GM19238 (cell line): ENCODE measurements around the gene OGFR.

Experiments
- DNase-seq: peaks from one replicate; pipeline ENCODE4 v3.0.0; 2011; ENCODE audit warnings: low spot score; ENCODE audit not compliant: insufficient read length

OGFR gene

DNA sequence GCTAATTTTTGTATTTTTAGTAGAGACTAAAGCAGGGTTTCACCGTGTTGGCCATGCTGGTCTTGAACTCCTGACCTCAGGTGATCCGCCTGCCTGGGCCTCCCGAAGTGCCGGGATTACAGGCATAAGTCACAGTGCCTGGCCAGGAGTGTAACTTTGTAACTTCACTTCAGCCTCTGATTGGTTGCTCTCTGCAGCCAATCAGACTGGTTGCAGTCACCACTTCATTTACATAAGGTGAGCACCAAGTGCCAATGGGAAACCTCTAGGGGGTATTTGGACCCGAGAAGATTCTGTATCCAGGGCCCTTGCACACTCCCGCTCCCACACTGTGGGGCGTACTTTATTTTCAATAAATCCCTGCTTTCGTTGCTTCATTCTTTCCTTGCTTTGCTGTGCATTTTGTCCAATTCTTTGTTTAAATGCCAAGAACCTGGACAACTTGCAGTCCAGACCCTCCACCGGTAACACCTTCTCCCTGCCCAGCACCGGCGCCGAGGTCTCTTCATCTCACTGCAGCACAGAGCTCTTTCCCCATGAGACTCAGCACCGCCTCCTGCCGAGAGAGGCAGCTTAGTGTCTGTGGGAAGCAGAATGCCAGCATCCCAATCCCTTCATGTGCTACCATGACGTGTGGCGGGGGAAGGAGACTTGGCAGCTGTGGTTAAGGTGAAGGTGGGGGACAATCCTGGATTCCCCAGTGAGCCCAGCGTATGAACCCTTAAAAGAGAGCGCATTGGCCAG is 22.3 kb upstream of the OGFR start:
- no peak for DNase-seq

DNA sequence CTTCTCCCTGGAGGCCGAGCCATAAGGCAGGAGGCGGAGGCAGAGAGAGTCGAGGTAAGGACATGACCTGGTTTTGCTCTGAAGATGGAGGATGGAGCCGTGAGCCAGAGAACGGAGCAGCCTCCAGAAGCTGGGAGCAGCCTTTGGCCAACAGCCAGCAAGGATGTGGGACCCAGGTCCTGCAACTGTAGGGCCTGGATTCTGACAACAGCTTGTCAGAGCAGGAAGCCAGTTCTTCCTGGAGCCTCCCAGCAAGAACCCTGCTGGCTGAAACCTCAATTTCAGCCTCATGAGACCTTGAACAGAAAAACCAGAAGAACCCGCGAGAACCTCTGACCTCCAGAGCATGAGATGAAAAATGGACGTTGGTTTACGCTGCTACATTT is 21.7 kb upstream of the OGFR start:
- no peak for DNase-seq

GRCh38 chr20:62784497-62784896 is 20.1 kb upstream of the OGFR start:
- no peak for DNase-seq

DNA sequence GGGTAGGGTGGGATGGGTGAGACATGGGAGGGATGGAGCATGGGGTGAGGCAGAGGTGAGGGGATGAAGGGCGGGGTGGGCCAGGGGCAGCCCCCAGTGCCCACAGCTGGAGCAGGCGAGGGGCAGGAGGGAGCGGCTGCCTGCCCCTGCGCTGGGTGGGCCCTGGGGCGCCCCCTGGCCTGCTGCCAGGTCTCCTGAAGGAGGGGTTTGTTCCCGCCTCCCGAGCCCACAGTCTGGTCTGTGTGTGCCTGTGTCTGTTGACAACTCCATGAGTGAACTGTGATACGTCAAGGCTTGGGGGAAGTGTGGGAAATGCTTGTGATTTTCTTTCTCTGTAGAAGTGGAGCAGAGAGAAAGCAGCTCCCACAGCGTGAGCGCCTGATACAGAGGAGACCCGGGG is 19.2 kb upstream of the OGFR start:
- DNase-seq: no peak

DNA sequence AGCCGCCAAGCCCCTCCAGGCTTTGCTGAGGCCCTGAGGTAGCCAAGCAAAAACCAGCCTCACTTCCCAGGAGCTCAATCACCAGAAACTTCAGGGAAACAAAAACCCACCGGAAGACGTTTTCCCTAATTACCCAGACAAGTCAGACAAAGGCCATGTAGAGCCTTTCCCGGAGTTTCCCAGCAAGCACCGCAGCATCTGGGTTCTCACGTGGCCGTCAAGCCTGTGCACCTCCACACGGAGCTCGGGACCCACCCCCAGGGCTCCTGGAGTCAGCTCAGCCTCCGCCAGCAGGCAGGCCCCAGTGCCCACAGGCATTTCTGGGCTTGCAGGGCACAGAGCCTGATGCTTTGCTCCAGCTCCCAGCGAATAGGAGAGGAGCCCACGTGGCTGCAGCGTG is 18.5 kb upstream of the OGFR start:
- no peak for DNase-seq

GRCh38 chr20:62787321-62787720 is 17.3 kb upstream of the OGFR start:
- no peak for DNase-seq

GRCh38 chr20:62787866-62788265 is 16.8 kb upstream of the OGFR start:
- no peak for DNase-seq

GRCh38 chr20:62788607-62789006 is 16.0 kb upstream of the OGFR start:
- DNase-seq: no peak

DNA sequence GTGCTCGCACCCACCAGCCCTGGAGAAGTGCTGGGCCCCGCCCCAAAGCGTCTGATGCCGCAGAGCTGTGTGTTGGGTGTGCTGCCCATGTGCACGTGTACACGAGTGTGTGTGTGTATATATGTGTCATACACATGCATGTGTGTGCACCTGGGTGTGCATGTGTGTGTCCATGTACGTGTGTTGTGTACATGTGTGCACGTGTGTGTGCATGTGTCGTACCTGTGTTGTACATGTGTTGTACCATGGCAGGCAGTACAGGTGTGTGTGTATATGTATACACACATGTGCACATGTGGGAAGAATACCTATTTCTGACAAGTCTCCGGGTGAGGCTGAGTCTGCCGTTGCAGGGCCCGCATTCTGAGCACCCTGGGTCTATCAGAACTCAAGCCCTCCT is 14.6 kb upstream of the OGFR start:
- DNase-seq: no peak

- DNase-seq: peak; percentile 53
Observed at GRCh38 chr20:62791301-62792181, 13.1 kb upstream of the OGFR start.

- DNase-seq: no peak
Observed at GRCh38 chr20:62792182-62792939, 12.3 kb upstream of the OGFR start.

- no peak for DNase-seq
Observed at GRCh38 chr20:62792940-62793756, 11.5 kb upstream of the OGFR start.

GRCh38 chr20:62793757-62794006 is 11.0 kb upstream of the OGFR start:
- no peak for DNase-seq

- peak; percentile 95 for DNase-seq
Observed at GRCh38 chr20:62794007-62794724, 10.5 kb upstream of the OGFR start.

DNA sequence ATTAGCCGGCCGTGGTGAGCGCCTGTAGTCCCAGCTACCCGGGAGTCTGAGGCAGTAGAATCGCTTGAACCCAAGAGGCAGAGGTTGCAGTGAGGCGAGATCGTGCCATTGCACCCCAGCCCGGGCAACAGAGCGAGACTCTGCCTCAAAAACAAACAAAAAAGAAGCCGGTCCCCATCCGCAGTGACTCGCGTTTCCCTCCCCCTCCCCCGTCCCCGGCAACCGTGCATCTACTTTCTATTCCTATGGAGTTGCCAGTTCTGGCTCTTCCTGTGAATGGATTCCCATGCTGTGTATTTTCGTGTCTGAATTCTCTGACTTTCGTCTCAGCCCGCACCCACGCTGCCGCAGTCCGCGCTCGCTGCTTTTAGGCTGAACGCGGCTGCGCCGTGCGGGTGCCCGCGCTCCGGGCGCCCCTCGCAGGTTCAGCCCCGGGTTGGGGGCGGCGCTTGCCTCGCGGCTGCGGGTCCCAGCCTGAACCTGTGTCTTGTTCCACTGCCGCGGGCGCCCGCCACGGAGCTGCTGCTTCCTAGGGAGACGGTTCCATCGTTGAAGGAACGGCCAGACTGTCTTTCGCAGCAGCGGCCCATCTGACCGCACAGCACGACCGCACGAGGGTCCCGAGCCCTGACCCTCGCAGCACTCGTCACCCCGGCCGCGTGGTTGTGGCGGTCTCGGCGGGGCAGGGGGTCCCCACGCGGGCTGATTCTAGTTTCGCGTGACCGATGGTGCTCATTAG is 9.4 kb upstream of the OGFR start:
- DNase-seq: peak; percentile 57

- DNase-seq: no peak
Observed at GRCh38 chr20:62796699-62797491, 7.7 kb upstream of the OGFR start.

DNA sequence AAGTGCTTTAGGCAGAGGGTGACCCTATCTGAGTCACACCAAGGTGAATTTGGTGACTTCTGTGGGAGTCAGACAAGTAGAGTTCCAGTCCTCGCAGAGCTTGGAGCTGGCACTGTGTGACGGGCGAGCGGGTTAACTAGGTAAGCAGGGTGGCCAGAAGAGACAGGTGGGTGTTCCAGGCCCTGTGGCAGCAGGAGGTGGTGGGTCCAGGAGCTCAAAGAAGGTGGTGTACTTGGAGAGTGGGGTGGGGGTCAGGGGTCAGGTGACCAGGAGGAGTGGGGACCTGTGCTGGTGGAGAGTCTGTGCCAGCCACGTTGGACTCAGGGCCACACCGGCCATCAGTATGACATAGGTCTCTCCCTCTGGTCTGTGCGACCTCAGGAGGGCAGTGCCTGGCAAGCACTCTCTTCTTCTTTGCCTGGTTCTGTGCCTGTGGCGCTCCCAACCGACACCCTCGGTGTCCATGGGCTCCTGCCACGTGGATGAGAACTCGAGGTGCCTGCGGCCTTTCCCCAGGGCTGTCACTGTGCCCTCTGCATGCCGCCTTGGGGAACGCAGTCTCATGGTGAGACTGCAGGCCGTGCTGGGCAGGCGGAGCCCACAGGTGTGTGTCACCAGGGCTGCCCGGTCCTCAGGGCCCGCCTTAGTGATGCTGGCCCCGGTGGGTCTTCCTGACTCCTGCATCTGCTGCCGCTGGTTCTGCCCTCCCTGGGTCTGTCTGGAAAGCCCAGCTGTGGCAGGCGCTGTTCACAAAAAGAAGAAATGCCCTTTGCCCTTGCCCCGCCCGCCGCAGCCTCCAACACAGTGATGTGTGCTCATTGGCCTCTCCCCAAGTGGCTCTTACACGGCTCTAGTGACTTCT is 6.7 kb upstream of the OGFR start:
- DNase-seq: no peak

DNA sequence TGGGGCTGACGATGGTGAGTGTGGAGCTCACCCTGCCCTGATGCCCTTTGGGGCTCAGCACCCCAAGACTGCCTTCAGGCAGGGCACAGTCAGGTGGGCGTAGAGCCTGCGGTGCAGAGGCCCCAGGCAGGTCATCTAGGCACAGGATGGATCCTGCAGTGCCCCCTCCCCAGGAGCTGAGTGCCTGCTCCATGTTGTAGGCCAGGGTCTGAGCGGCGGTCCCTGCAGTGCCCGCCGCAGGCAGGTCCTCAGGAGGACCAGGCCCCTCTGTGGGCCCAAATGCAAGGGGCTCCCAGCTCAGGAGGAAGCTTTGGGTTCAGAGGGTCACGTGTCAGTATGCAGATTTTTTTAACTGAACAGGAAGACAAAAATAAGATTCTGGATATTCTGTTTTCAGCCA is 5.6 kb upstream of the OGFR start:
- no peak for DNase-seq
